ENCODE data around the gene PPP2R2B. TPM values are rescaled to one million over a fixed set of nuclear protein-coding genes. Genes with fewer than 3 reads are reported as not detected.

The PPP2R2B gene
- total RNA-seq, 1 experiment from 2014 or later: not detected

GRCh38 chr5:146726020-146726419 is 152.5 kb downstream of the PPP2R2B start:
- ATAC-seq: no peak
- no TSS peak for BruUV-seq (replicated peaks)
- POLR2A ChIA-PET: no interaction called here

GRCh38 chr5:146725025-146725424 is 153.5 kb downstream of the PPP2R2B start:
- ChIA-PET RAD21 (ENCODE audit: low non-redundant PET in 1 of 2, low total read pairs in 2 of 2, uncharacterized antibody in 2 of 2, unreplicated experiment in 2 of 2) (no interaction called here), POLR2A (no interaction called here), CTCF (no interaction called here)
- H3K79me2 ChIP-seq (ENCODE audit: insufficient read depth, low read length): no peaks in the 10 kb centered on the region
- no peak for DNase-seq (ENCODE audit: low read depth, low spot score)
- no peaks in the 10 kb centered on the region for H3K9me2 ChIP-seq (ENCODE audit: insufficient read depth)
- no peak for ATAC-seq
- no peak for TF ChIP-seq ZNF274 (IDR thresholded peaks at IDR 0.05; ENCODE audit: low read depth, low read length)
- TF ChIP-seq ZFX (IDR thresholded peaks at IDR 0.05): no peak
- TF ChIP-seq TCF7L2 (IDR thresholded peaks at IDR 0.05; ENCODE audit: borderline replicate concordance, extremely low read depth, insufficient read depth, insufficient read length): no peak
- TF ChIP-seq CTCF (IDR thresholded peaks at IDR 0.05 in 2 of 3, conservative IDR thresholded peaks at IDR 0.05 in 1 of 3; ENCODE audit: borderline replicate concordance in 1 of 3, insufficient read depth in 1 of 3, low read depth in 2 of 3, low read length in 2 of 3): no peak
- TF ChIP-seq JUND (IDR thresholded peaks at IDR 0.05): no peak
- TF ChIP-seq FOSL1 (IDR thresholded peaks at IDR 0.05; ENCODE audit: low read depth): no peak
- TF ChIP-seq ATF3 (IDR thresholded peaks at IDR 0.05): no peak
- no peak for TF ChIP-seq RAD21 (IDR thresholded peaks at IDR 0.05; ENCODE audit: low read depth)
- TF ChIP-seq REST (IDR thresholded peaks at IDR 0.05; ENCODE audit: low read depth): no peak
- no peak for TF ChIP-seq POLR2A (IDR thresholded peaks at IDR 0.05; ENCODE audit: borderline replicate concordance, extremely low read depth, insufficient read depth, insufficient read length)
- no peak for TF ChIP-seq POLR2AphosphoS5 (IDR thresholded peaks at IDR 0.05; ENCODE audit: low read depth, low read length)
- no peak for TF ChIP-seq EGR1 (IDR thresholded peaks at IDR 0.05; ENCODE audit: low read depth)
- no peak for TF ChIP-seq CEBPB (IDR thresholded peaks at IDR 0.05; ENCODE audit: low read depth)
- no peak overlapping the region for H3K9ac ChIP-seq (ENCODE audit: low read length)
- intact Hi-C loops (cut with micrococcal nuclease): no loop called here
- peaks cover 0 to 4% of the 10 kb centered on the region in 2 experiments; a peak in 1 of 4 replicates for H3K9me3 ChIP-seq (ENCODE audit: control insufficient read depth in 1 of 2, insufficient read depth in 1 of 2, low read depth in 1 of 2, low read length in 2 of 2)
- H3K4me3 ChIP-seq (replicated peaks in 1 of 2; ENCODE audit: low read depth in 1 of 2, low read length in 2 of 2): no peak overlapping the region
- no peaks in the 10 kb centered on the region for H3K4me1 ChIP-seq (ENCODE audit: control insufficient read depth in 1 of 2, insufficient read depth in 2 of 2, low read length in 2 of 2)
- H3K27me3 ChIP-seq (ENCODE audit: insufficient read depth, low read length): no peaks in the 10 kb centered on the region
- H4K20me1 ChIP-seq (ENCODE audit: insufficient read depth): no peaks in the 10 kb centered on the region
- BruUV-seq (replicated peaks): no TSS peak
- no peak overlapping the region for H3K27ac ChIP-seq (ENCODE audit: low read depth, low read length)
- no peak overlapping the region for H2AFZ ChIP-seq (ENCODE audit: low read depth, low read length, poor library complexity, severe bottlenecking)
- H3K4me2 ChIP-seq (ENCODE audit: low read length): no peak overlapping the region
- no peaks in the 10 kb centered on the region for H3K36me3 ChIP-seq (ENCODE audit: control insufficient read depth in 1 of 2, insufficient read depth in 2 of 2, low read length in 2 of 2)

More at GRCh38 chr5:146726020-146726419, 152.5 kb downstream of the PPP2R2B start:
- Histone ChIP-seq H3K4me3 (replicated peaks in 1 of 2; ENCODE audit: low read depth in 1 of 2, low read length in 2 of 2) (no peak overlapping the region), H3K9me3 (ENCODE audit: control insufficient read depth in 1 of 2, insufficient read depth in 1 of 2, low read depth in 1 of 2, low read length in 2 of 2) (peaks cover 0 to 4% of the 10 kb centered on the region in 2 experiments; a peak in 1 of 4 replicates), H3K27ac (ENCODE audit: low read depth, low read length) (no peak overlapping the region), H3K36me3 (ENCODE audit: control insufficient read depth in 1 of 2, insufficient read depth in 2 of 2, low read length in 2 of 2) (no peaks in the 10 kb centered on the region), H3K79me2 (ENCODE audit: insufficient read depth, low read length) (no peaks in the 10 kb centered on the region), H3K4me2 (ENCODE audit: low read length) (no peak overlapping the region), H3K27me3 (ENCODE audit: insufficient read depth, low read length) (no peaks in the 10 kb centered on the region), H3K9me2 (ENCODE audit: insufficient read depth) (no peaks in the 10 kb centered on the region), H2AFZ (ENCODE audit: low read depth, low read length, poor library complexity, severe bottlenecking) (no peak overlapping the region), H3K9ac (ENCODE audit: low read length) (no peak overlapping the region), H4K20me1 (ENCODE audit: insufficient read depth) (no peaks in the 10 kb centered on the region), H3K4me1 (ENCODE audit: control insufficient read depth in 1 of 2, insufficient read depth in 2 of 2, low read length in 2 of 2) (peaks cover 4 to 5% of the 10 kb centered on the region in 2 experiments)
- DNase-seq (ENCODE audit: low read depth, low spot score): no peak
- RAD21 ChIA-PET (ENCODE audit: low non-redundant PET in 1 of 2, low total read pairs in 2 of 2, uncharacterized antibody in 2 of 2, unreplicated experiment in 2 of 2): no interaction called here
- TF ChIP-seq JUND (IDR thresholded peaks at IDR 0.05) (no peak), MAX (IDR thresholded peaks at IDR 0.05) (no peak), ELF1 (IDR thresholded peaks at IDR 0.05; ENCODE audit: borderline replicate concordance, low read depth) (no peak)
- CTCF ChIA-PET: no interaction called here
- intact Hi-C loops (cut with micrococcal nuclease): no loop called here
